Measurements from ENCODE around the gene LHX1. TPM values are rescaled to one million over a fixed set of nuclear protein-coding genes. Genes with fewer than 3 reads are reported as not detected.

The LHX1 gene
- 1.3 and 2.2 TPM in 2 replicates for total RNA-seq (2014; rRNA removed; shearing (Covaris generic))
- 5.5 and 6.9 TPM in 2 replicates for polyA plus RNA-seq (2015; cell fraction: cytosol; rRNA removed)
- polyA plus RNA-seq (2015; cell fraction: nucleus; rRNA removed) = 9.4 and 9.8 TPM in 2 replicates

DNA sequence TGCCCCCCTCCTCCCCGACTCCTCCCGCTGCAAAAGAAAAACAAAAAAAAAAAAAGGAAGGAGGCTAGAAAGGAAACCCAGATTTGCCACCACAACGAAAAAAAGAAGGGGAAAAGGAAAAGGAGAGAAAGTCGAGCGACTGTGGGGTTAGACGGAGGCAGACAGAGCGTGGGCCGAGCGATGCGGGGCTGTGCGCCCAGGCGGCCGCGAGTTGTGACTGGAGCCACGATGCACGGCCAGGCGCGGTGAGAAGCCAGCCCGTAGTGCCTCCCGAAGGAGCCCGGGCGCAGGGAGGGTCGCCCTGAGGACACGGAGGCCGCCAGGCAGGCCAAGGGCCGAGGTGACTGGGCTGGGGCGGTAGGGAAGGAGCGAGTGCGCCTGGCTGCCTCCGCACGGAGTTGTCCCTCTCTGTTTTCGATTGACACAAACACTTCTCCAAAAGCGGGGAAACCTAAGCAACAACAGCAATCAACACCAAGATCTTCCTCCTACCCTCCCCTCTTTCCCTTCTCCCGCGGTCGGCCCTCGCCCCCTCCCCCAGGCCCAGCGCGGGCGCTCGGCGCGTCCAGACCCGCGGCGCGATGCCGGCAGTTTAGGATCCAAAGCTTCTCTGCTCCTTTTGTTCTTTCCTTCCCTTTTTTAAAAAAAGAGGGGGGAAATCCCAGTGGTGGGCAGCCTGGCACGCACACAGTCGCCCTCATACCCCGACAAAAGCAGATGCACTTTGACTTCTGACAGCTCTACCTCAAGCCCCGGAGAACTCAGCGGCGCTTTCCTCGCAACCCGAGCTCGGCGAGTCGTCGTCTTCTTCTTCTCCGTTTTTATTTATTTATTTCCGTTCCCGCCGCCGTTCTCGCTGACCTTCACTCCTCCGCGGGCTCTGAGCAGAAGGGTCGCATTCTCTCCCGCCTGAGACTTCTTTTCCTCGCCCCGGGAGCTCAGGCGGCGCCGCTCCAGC is at the start of gene LHX1:
LHX1 (plus strand) TSS at position 475 of the 958 bp plus-strand sequence. CDS start 723 bp downstream, outside the sequence.
- DNase-seq (ENCODE audit: low read depth) = no peak

- DNase-seq (ENCODE audit: low read depth) = no peak
Measured at GRCh38 chr17:36888236-36888951, 48.9 kb upstream of the LHX1 start.

DNA sequence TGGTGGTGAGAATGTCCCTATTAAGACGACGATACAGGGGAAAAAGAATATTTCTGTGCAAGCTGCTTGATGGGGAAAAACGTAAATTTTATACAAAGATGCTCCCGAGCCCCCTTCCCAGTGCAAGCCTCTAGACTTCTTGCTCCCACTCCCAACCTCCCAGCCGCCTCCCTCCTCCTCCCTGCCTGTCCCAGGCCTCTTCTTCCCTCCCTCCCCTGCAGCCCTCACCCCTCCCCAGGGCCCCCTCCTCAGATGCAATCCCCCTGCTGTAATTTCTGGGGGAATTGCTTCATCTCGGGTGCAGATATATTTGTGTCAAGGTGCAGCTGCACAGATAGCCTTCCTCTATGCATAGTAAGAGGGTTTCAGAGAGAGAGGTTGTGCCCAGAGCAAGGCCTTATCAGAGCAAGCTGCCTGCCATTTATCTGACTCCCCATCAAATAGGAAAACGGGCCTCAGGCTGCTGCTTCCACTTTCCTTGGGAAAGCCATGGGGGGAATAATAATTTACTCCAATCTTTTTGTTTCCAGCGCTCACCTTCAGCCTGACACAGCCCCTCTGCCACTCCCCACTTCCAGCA is 47.4 kb upstream of the LHX1 start:
- no peak for DNase-seq (ENCODE audit: low read depth)

DNA sequence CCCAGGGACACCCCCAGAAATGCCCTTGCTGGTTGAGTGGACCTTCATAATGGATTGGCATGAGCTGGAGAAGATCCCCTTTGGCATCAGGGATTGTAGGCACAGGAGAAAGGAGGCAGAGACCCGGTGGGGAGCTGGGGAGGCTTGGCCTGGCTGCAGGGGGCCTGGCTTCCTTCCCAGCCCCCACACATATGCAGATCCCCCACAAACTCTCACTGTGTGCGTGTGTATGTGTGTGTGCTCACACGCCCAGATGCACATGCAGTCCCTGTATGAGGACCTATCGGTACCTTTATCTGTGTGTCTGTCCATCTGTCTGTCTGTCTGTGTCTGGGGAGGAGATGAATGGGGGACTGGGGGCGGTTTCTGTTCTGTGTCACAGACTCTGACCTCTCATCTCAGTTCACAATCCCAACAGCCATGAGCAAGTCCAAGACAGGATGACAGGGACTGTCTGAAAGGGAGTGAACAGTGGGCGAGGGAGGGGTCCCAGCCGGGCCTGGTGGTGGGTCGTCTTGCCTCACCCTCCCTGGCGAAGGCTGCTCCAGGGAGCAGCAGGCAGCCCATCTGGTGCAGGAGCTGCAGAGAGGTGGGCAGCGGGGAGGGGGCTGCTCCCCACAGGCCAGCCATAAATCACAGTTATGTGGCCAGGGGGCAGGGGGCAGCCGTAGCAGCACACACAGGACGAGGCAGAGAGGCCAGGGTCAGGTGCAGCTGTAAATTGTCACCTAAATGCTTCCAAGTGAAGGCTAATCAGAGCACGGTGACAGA is 46.7 kb upstream of the LHX1 start:
- no peak for DNase-seq (ENCODE audit: low read depth)

GRCh38 chr17:36892112-36892838 is 45.0 kb upstream of the LHX1 start:
- DNase-seq (ENCODE audit: low read depth) = no peak

DNA sequence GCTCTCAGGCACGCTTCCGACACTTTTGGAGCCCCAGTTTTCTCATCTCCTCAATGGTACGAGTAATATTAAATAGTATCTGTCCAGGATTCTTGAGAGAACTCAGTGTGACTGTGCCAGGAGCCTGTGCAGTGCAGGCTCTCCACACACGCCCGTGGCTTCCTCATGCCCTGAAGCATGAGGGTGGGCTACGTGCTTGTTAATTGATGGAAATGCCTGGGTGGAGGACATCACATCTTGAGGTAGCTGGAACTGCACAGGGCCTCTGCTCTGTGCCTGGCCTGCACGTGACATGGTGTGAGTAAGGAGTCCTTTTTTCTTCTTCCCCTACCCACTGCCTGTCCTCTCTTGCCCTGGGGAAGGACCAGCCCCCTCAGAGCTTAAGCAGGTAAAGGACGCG is 43.1 kb upstream of the LHX1 start:
- DNase-seq (ENCODE audit: low read depth) = no peak

DNA sequence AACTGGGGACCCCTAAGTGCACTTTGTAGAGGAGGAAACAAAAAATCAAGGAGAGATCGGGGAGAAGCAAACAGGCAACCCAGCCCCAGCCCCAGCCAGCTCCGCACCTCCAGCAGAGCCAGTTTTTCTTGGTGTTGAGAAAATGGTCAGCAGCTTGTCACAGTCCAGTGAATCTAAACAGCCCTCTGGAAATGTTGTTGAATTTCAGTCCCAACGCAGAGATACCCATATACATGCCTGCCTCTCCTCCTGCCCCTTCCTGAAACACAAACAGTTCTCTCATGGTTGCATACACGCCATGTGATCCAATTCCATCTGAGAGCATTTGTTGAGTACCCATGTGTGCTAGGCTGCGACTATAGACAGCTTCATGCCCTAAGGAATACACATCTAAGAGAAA is 42.4 kb upstream of the LHX1 start:
- no peak for DNase-seq (ENCODE audit: low read depth)

- DNase-seq (ENCODE audit: low read depth) = peak; percentile 30
Measured at GRCh38 chr17:36899250-36900159, 37.8 kb upstream of the LHX1 start.

- no peak for DNase-seq (ENCODE audit: low read depth)
Measured at GRCh38 chr17:36900160-36900512, 37.1 kb upstream of the LHX1 start.

DNA sequence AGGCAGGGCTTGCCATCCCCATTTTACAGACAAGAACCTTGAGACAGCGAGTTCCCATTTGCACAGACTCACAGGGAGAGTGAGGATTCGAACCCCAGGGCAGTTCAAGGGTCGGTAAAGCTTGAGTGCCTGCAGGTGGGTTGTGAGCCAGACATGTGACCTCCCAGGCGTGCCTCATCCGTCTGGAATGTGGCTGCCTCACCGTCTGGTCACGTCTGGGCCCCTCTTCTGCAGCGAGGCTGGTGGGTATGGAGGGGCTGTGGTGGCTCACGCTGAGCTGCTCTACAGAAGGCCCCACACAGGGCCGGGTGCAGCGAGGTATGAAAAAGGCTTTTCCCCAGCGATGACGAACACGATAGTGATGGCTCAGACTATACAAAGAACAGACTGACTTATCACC is 35.8 kb upstream of the LHX1 start:
- peak; percentile 92 for DNase-seq (ENCODE audit: low read depth)

- no peak for DNase-seq (ENCODE audit: low read depth)
Measured at GRCh38 chr17:36907407-36907806, 29.9 kb upstream of the LHX1 start.

DNA sequence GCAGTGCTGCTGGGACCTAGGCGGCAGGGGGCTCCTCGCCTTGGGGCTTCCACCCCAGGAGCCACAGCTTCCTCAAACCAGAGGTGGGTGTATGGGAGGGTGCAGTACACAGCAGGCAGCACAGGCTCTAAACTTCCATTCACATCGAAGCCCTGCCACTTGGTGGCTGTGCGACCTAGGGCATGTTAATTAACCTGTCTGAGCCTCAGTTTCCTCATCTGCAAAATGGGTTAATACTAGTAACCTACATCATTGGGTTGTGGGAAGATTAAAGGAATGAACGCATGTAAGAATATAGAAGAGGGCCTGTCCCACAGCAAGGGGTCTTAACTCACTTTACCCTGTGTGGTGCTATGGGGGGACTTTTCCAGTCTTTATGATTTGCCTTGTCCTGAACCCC is 26.8 kb upstream of the LHX1 start:
- no peak for DNase-seq (ENCODE audit: low read depth)

DNA sequence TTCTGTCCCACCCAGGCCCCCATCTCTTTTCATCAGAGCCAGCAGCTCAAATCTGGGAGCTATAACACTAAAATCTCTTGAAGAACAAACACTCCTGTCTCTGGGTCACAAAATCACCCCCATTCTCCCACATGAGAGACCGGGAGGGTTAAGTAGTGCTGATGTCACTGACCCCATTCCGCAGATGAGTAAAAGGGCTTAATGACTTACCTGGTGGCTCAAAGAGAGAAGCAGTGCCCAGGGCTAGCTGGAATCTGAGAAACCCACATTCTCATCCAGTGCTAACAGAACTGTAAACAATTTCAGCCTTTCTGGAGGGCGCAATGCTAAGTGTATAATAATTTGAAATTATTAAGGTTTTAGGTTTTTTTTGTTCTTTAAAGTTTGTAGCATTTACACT is 26.3 kb upstream of the LHX1 start:
- no peak for DNase-seq (ENCODE audit: low read depth)

GRCh38 chr17:36913132-36913531 is 24.1 kb upstream of the LHX1 start:
- DNase-seq (ENCODE audit: low read depth) = no peak

- DNase-seq (ENCODE audit: low read depth) = peak; percentile 70
Measured at GRCh38 chr17:36918211-36918691, 19.0 kb upstream of the LHX1 start.

GRCh38 chr17:36919407-36919968 is 17.8 kb upstream of the LHX1 start:
- no peak for DNase-seq (ENCODE audit: low read depth)

DNA sequence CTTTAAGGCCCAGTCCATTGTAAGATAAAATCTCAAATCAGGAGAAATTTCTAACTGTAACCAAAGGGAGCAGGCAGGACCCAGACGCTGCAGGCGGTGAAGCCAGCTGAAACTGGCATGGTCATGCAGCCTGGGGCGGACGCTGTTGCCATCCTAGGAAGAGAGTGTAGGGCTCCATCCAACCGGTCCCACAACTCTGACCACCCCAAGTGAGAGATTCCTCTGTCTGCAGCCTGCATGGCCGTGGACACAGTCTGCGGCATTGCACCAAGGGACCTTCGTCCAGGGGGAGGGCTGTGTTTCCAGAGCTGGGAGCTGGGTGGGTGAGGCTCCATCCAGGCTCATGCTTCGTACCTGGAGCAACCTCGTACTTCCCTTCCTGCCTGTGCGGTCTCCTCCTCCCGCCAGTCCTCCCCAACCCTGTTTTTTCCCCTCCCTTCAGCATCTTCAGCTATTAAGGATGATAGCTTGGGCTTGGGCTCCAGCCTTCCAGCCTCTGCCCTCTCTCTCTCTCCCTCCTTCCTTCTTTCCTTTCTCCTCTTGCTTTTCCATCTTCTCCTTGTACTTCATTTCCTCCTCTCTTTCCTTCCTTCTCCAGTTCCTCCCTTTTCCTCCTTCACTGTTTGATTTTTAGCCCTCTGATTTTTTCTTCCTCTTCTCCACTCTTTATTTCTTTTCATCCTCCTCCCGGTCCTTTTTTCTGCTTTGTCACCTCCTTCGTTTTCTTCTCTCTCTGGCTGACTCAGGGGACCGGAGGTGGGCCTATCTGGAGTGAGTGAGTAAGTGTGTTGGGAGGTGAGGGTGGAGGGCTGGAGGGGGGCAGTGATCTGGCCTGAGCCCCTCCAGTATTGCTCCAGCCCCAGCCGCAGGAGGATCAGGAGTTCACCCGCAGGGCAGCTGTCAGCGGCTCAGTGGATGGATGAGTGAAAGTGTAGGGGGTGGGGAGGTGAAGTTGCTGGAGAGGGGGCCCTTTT is 17.0 kb upstream of the LHX1 start:
- peak; percentile 89 for DNase-seq (ENCODE audit: low read depth)

Measured in HT1080 (cell line).